HG03196 (cell line): Measurements from ENCODE around the gene TOR4A.

Experiments
- ATAC-seq: cut with Tn5 transposase; IDR thresholded peaks from one replicate; pipeline ENCODE4 v1.9.1; 2021; ENCODE audit not compliant: unreplicated experiment

Gene TOR4A

GRCh38 chr9:137277329-137278041 lies at the start of gene TOR4A:
TSS of gene TOR4A (plus strand) at chr9:137277726. CDS start at chr9:137278690, 964 bp downstream.
- peak; percentile 66 for ATAC-seq

- ATAC-seq = no peak
These were observed 49.5 kb upstream of the TOR4A start for GRCh38 chr9:137227853-137228505.

DNA sequence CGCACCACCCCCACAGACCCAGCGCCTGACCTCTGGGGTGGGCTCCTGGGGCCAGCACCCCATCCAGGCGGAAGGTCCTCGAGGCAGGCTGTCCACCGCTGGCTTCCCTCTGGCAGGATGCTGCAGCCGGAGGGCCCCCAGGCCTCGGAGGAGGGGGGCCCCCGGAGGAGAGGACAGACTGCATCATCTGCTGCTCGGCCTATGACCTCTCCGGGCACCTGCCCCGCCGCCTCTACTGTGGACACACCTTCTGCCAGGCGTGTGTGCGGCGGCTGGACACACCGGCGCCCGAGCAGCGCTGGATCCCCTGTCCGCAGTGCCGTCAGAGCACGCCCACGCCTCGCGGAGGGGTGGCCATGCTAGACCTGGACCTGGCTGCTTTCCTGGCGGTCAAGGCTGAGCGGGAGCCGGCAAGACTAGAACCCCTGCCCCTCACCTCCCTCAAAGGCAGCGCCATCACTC lies 49.0 kb upstream of the TOR4A start:
- ATAC-seq = no peak

DNA sequence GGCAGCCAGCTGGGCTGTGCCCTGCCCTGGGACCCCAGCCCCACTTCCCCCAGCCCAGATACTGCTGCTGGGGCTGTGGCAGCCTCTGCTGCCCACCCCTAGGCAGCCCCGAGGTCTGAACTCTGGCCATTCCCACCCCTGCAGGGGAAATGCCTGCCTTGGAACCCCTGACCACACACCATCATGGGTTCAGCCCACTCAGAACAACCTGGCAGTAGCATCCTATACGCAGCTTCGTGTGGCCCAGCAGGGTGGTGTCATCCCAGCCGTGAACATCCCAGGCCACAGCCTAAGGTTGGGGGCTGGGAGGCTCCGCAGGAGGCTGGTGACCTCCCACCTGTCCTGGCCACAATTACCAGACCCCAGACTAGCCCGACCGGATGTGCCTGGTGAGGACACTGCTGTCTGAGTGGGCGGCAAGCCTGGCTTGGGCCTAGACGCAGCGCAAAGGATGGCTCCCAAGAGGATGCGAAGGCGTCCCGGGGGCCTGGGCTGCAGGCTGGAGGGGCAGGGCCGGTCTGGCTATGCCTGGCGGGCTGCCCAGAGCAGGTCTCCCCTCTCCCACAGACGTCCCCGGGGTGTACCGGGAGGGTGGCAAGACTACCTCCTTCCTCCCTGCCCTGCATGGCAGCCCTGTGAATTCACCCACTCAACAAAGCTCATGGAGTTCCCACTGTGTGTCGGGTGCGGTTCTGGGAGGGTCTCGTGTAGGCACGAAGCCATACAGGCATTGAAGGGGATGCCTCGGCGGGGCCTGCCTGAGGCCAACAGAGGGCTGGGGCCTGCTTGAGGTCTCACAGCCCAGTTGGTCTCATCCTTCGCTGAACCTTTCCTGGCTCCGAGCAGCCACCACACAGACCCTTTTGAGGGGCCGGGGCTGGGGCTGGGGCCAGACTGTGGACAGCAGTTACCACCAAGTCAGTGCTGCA lies 48.3 kb upstream of the TOR4A start:
- no peak for ATAC-seq

DNA sequence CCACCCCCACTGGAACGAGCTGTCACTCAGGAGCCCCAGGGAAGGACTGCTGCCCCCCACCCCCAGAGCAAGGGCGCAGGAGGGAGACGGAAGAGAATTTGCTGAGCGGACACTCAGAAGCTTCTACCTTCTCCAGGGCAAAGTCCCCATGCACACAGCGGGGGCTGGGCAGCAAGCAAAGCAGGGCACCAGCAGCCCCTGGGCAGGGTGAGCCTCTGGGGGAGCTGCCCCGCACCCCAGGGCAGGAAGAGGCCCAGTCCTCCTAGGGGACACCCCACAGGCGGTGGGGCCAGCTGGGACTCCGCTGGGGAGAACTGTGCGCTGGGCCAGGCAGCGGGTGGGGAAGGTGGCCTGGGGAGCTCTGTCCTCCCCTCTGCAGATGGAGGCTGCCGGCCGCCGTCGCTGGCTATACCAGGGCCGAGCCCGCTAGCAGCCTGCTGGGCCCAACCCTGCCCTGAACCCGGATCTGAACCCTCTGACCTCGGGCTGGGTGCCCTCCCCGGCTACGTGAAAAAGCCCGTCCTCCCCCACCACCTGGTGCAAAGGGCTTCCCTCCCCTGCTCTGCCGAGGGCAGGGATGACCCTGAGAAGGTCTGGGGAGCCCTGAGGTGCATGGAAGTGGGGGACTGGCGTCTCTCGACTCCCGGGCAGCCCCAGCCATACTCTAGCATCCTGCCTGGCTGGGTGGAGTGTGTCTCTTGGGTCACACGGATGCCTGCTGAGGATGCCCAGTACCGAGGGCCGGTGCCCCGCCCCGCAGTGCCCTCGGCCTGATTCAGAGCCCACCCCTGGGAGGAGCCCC lies 47.4 kb upstream of the TOR4A start:
- ATAC-seq = no peak

DNA sequence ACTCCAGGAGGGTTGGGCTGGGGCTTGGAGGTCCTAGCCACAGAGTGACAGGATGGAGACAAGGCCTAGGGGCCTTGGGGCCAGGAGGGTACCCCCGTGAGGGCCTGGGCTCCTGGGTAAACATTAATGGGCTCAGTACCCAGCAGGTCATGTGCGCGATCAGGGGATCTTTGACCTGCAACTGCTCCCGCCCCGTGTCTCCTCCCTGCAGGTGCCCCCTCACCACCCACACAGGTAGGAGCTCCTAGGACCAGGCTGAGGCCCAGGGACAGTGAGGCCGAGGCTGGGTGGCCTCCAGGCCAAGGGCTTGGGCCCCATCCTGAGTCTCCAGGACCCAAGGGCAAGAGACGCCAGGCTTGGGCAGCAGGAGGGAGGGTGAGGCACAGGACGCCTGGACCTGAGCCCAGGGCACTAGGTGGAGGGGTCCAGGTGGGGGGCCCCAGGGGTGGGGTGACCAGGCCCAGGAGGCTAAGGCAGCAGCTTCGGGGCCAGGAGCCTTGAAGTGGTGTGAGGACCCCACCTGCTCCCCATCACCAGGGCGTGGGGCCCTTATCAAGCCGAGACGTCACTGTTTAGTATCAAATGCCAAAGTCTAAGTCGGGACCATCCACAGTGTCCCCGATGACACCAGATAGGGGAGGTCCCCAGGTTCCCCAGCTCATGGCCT lies 46.7 kb upstream of the TOR4A start, which contains the start of gene SLC34A3:
SLC34A3 (plus strand) TSS at position 197 of the 667 bp plus-strand sequence. CDS start 802 bp downstream, outside the sequence.
- ATAC-seq = no peak

DNA sequence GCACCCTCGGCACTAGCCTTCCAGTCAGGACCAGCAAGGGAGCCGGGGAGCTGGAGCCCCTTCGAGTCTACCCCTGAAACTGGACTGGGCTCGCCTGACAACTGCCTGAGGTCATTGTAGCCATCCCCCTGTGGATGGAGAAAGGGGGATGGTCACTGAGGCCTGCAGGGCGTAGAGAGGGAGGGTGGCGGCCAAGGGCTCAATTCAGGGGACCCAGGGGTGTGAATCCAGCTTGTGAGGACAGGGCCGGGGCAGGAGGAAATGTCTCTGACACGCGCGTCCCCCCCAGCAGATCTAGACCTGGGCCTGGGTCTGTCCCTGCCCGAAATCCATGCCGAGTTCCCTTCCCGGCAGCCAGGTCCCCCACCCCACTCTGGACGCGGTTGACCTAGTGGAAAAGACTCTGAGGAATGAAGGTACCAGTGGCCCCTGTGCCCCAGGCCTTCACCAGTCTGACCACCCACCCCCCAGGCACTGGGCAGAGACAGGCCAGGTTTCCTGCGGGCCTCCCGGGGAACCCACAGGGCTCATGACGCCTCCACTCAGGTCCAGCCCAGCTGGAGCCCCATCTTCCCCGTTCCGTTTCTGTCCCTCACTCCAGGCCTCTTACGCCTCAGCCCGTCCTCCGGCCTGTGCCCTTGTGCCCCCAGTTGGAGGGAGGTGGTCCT lies 46.0 kb upstream of the TOR4A start:
- no peak for ATAC-seq

DNA sequence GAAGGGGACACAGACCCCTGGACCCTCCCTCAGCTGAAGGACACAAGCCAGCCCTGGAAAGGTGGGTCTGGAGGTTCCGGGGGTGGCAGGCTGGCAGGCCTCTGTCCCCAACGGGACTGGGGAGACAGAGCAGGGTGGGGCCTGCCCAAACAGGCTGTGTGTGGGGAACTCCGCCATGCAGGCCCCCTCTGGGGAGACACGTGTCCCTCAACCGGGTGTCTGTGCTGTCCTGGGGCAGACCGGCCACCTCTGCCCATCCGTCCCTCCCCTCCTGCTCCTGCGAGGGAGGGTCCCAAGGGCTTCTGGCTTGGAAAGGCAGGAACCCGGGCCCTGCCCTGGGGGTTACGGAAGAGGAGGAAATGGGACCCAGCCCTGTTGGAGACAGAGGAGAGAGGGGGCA lies 45.4 kb upstream of the TOR4A start:
- ATAC-seq = no peak

- ATAC-seq = no peak
These were observed 45.0 kb upstream of the TOR4A start for GRCh38 chr9:137232510-137232909.

- ATAC-seq = no peak
These were observed 44.2 kb upstream of the TOR4A start for GRCh38 chr9:137233143-137233980.

DNA sequence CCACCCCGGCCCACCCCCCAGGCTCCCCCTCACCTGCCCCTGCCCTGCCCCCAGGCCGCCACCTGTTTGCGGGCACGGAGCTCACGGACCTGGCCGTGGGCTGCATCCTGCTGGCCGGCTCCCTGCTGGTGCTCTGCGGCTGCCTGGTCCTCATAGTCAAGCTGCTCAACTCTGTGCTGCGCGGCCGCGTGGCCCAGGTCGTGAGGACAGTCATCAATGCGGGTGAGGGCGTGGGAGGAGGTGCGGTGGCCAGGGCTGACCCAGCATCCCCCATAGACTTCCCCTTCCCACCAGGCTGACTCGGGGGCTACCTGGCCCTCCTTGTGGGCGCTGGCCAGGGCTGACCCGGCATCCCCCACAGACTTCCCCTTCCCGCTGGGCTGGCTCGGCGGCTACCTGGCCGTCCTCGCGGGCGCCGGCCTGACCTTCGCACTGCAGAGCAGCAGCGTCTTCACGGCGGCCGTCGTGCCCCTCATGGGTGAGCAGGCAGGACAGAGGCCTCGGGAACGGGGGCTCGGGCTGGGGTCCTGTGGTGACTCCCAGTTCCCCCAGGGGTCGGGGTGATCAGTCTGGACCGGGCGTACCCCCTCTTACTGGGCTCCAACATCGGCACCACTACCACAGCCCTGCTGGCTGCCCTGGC lies 43.4 kb upstream of the TOR4A start:
- ATAC-seq = no peak

DNA sequence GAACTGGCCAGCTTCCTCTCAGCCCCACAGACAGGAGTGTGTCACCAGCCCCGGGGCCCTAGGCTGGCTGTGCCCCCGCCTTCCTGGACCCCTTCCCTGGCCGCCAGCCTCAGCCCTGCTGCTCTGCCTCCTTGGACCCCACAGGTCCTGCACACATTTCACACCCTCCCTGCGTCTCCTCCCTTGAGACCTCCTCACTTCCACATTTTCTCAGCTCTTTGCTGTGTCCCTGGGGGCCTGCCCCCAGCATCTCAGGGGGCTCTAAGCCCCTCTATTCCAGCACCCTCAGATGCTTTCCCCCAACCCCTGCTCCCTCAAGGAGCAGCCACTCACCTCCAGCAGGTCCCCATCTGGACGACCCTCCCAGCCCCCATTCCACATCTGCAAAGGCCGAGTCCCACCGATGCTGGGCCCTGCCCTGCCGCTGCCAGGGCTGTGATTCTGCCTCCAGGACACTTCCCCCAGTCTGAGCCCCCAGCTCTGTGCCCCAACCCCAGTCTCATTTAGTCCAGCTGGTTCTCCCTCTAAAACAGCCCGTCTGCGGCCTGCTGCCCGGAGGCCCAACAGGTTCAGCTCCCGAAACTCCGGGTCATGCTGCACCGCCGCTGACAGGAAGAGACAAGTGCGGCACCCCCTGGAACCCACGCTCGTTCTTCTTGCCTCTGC lies 42.6 kb upstream of the TOR4A start:
- no peak for ATAC-seq

- ATAC-seq = no peak
These were observed 41.9 kb upstream of the TOR4A start for GRCh38 chr9:137235424-137236237.

DNA sequence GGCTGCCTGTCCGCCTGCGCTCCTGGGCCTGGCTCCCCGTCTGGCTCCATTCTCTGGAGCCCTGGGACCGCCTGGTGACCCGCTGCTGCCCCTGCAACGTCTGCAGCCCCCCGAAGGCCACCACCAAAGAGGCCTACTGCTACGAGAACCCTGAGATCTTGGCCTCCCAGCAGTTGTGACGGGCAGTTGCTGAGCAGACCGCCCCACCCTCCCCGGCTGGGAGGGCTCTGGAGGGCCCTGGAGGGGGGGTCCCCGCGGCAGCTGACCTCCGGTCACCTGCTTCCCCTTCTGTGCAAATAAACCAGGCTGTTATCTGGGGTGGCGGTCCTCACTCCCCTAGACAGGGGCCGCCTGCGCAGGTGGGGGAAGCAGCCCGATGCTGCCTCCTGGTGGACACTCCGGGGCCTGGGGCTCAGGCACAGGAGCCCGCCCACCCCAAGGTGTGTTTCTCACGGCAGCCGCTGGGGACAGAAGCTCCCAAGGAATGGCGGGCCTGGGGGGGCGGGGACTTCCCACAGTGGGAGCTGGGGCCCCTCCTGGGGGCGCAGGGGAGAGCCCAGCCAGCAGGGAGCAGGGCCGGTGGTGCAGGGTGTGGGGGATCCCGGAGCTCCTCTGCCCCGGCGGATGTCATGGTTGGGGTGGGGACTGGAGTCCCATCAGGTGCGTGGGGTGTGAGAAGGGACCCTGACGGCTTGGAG lies 41.1 kb upstream of the TOR4A start:
- no peak for ATAC-seq

DNA sequence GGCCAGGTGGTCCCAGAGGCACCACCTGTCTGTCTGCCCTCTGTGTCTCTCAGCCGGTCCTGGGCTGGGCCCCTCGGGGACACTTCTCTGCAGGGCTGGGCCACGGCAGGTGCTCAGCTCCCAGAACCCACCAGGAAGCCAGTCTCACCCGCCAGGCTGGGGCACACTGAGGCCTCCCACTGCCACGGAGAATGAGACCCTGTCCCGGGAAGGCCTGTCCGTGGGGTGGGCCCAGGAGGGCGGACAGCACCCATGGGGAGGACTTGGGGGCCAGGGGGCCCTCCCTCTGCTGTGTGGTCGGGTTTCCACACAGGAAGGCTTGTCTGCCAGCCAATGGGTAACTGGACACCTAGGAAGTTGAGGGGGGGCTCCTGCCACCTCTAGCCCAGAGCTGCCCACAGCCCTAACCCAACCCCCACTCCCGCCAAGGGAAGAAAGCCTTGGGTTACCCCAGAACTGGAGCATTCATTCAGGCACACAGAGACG lies 40.5 kb upstream of the TOR4A start:
- no peak for ATAC-seq
